ENCODE measurements around the gene NR2F2. TPM values are rescaled to one million over a fixed set of nuclear protein-coding genes. Genes with fewer than 3 reads are reported as not detected.

Gene NR2F2
- total RNA-seq, 5 donors from 2014 or later (not counting 1 experiment from before 2014, with no cell fraction given): 0.32 to 0.53 (median 0.38) TPM; not detected in 2

DNA sequence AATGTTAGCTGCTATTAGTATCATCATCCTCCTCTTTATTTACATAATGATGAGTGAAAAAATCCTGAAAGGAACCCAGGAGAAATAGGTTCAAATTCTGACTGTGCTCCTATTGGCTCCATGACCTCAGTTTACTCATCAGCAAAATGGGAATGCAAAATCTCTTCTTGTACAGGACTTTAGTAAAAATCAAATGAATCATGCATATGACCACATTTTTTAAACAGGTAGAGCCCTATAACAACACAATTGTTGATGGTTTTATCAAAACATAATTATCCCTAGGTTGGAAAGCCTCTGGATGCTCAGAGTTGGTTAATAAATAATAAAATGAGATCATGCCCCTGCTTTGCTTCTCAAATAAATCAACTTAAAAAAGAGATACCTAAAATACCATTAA is 16.0 kb upstream of the NR2F2 start:
- H3K9me3 ChIP-seq: no peaks in the 10 kb centered on the region
- CTCF ChIA-PET: no interaction called here
- POLR2A ChIA-PET: no interaction called here
- H3K27ac Mint-ChIP-seq: no peak overlapping the region
- no peaks in the 10 kb centered on the region for H3K4me1 Mint-ChIP-seq
- ATAC-seq (replicated peaks in 1 of 4) (no peak), DNase-seq (no peak)
- no peak overlapping the region for H3K4me3 ChIP-seq (ENCODE audit: control insufficient read depth in 1 of 2, extremely low read depth in 1 of 2, low read length in 1 of 2)
- H3K4me3 Mint-ChIP-seq: no peak overlapping the region
- H3K36me3 ChIP-seq (ENCODE audit: control insufficient read depth in 2 of 2, extremely low read depth in 1 of 2, insufficient read depth in 1 of 2, low read length in 1 of 2): no peaks in the 10 kb centered on the region
- H3K9me3 Mint-ChIP-seq: no peaks in the 10 kb centered on the region
- H3K4me1 ChIP-seq (ENCODE audit: control insufficient read depth in 1 of 2, extremely low read depth in 1 of 2, insufficient read depth in 2 of 2, low read length in 2 of 2): no peaks in the 10 kb centered on the region
- peaks cover 3 to 10% of the 10 kb centered on the region in 2 experiments for H3K27me3 ChIP-seq (replicated peaks in 1 of 2; ENCODE audit: control insufficient read depth in 2 of 2, extremely low read depth in 1 of 2, insufficient read depth in 2 of 2, low read length in 1 of 2)
- no peaks in the 10 kb centered on the region for H3K36me3 Mint-ChIP-seq
- H3K27ac ChIP-seq (ENCODE audit: low read length): no peak overlapping the region
- H3K27me3 Mint-ChIP-seq: peaks cover 34 to 44% of the 10 kb centered on the region in 2 donors

DNA sequence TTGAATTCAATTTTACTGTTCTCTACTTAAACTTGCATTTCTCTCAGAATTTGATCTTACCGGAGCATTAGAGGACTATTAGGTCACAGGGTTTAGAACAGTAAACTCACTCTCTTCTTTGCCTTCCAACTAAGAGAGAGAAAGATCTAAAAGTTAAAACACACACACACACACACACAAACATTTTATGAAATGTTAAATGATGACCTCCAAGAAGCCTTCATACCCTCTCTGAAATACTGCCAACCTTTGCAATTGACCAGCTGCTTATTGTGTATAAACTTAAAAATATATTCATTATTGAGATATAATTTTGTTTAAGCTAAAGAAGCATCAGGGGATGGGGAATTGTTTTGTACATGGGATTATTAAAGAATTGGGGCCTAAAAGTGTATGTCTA is 15.5 kb upstream of the NR2F2 start:
- ChIA-PET POLR2A (no interaction called here), CTCF (no interaction called here)
- Mint-ChIP-seq H3K27ac (no peak overlapping the region), H3K36me3 (no peaks in the 10 kb centered on the region), H3K4me1 (no peaks in the 10 kb centered on the region), H3K9me3 (no peaks in the 10 kb centered on the region), H3K27me3 (peaks cover 37 to 48% of the 10 kb centered on the region in 2 donors), H3K4me3 (no peak overlapping the region)
- H3K9me3 ChIP-seq: no peaks in the 10 kb centered on the region
- no peaks in the 10 kb centered on the region for H3K4me1 ChIP-seq (ENCODE audit: control insufficient read depth in 1 of 2, extremely low read depth in 1 of 2, insufficient read depth in 2 of 2, low read length in 2 of 2)
- ATAC-seq (replicated peaks in 1 of 4) (no peak), DNase-seq (no peak)
- no peak overlapping the region for H3K27ac ChIP-seq (ENCODE audit: low read length)
- H3K36me3 ChIP-seq (ENCODE audit: control insufficient read depth in 2 of 2, extremely low read depth in 1 of 2, insufficient read depth in 1 of 2, low read length in 1 of 2): no peaks in the 10 kb centered on the region
- H3K27me3 ChIP-seq (replicated peaks in 1 of 2; ENCODE audit: control insufficient read depth in 2 of 2, extremely low read depth in 1 of 2, insufficient read depth in 2 of 2, low read length in 1 of 2): peaks cover 3 to 14% of the 10 kb centered on the region in 2 experiments
- no CpG with 5 or more reads among the region's 1 CpG for WGBS (ENCODE audit: insufficient coverage)
- no peak overlapping the region for H3K4me3 ChIP-seq (ENCODE audit: control insufficient read depth in 1 of 2, extremely low read depth in 1 of 2, low read length in 1 of 2)

DNA sequence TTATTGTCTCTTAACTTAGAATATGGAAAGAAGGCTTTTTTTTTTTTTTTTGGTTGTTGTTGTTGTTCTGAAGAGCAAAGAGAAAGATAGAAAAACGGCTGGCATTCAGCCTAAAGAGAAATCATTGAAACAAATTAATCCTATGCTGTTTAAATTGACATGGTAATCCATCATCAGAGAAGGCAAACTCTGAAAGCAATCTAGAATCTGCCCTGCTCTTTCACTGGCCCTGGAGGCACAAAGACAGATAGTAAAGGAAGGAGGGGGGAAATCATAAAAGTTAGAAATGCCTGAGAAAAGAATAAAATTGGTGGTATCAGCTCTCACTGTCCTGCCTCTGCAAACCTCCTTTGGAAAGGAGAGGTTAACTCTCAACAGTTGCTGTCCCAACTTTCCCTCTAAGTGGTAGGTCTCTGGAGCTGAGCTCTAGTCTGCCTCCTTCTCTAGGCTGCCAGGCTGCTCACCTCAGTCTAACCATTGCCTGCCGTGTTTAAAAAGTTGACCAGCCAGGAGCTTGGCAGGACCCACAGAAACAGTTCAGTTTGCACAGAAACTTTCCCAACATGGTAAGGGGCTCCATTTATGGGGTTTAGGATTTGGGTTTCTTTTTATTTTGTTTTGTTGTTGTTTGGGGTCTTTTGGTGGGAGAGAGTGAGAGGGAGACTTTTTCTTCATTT is 13.4 kb upstream of the NR2F2 start:
- Histone ChIP-seq H3K4me1 (ENCODE audit: control insufficient read depth in 1 of 2, extremely low read depth in 1 of 2, insufficient read depth in 2 of 2, low read length in 2 of 2) (no peaks in the 10 kb centered on the region), H3K27ac (ENCODE audit: low read length) (no peak overlapping the region), H3K9me3 (no peaks in the 10 kb centered on the region), H3K27me3 (replicated peaks in 1 of 2; ENCODE audit: control insufficient read depth in 2 of 2, extremely low read depth in 1 of 2, insufficient read depth in 2 of 2, low read length in 1 of 2) (peaks cover 18 to 26% of the 10 kb centered on the region in 2 experiments), H3K4me3 (ENCODE audit: control insufficient read depth in 1 of 2, extremely low read depth in 1 of 2, low read length in 1 of 2) (no peak overlapping the region), H3K36me3 (ENCODE audit: control insufficient read depth in 2 of 2, extremely low read depth in 1 of 2, insufficient read depth in 1 of 2, low read length in 1 of 2) (no peaks in the 10 kb centered on the region)
- no peak for DNase-seq
- no CpG with 5 or more reads among the region's 2 CpGs for WGBS (ENCODE audit: insufficient coverage)
- no peak for ATAC-seq (replicated peaks in 1 of 4)
- ChIA-PET POLR2A (no interaction called here), CTCF (no interaction called here)
- Mint-ChIP-seq H3K9me3 (no peaks in the 10 kb centered on the region), H3K27ac (no peak overlapping the region), H3K4me3 (no peak overlapping the region), H3K27me3 (peaks cover 49% of the 10 kb centered on the region in 2 donors), H3K4me1 (no peaks in the 10 kb centered on the region), H3K36me3 (no peaks in the 10 kb centered on the region)

DNA sequence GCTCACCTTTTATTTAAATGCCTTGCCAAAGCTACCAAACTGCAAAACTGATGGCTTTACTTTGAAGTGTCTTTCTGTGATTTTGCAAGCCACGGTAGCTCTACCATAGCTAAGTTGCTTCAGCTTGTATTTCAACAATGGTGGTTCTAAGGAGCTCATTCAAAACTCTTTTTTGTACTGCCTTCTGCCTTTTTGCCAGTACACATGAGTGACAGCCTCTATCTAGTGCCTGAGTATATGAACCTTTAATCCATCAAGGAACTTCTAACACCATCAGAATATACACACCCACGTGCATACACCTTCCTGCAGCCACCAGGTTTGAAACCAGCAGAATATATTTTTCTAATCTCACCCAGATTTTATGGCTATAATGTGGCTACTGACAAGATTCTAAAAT is 10.4 kb upstream of the NR2F2 start:
- Histone ChIP-seq H3K36me3 (ENCODE audit: control insufficient read depth in 2 of 2, extremely low read depth in 1 of 2, insufficient read depth in 1 of 2, low read length in 1 of 2) (no peaks in the 10 kb centered on the region), H3K9me3 (no peaks in the 10 kb centered on the region), H3K4me3 (ENCODE audit: control insufficient read depth in 1 of 2, extremely low read depth in 1 of 2, low read length in 1 of 2) (no peak overlapping the region), H3K27me3 (replicated peaks in 1 of 2; ENCODE audit: control insufficient read depth in 2 of 2, extremely low read depth in 1 of 2, insufficient read depth in 2 of 2, low read length in 1 of 2) (peaks cover 37 to 43% of the 10 kb centered on the region in 2 experiments), H3K4me1 (ENCODE audit: control insufficient read depth in 1 of 2, extremely low read depth in 1 of 2, insufficient read depth in 2 of 2, low read length in 2 of 2) (no peaks in the 10 kb centered on the region), H3K27ac (ENCODE audit: low read length) (no peak overlapping the region)
- H3K4me1 Mint-ChIP-seq: no peaks in the 10 kb centered on the region
- 60% methylated on average over 1 of the region's 2 CpGs for WGBS (ENCODE audit: insufficient coverage)
- DNase-seq (no peak), ATAC-seq (replicated peaks in 1 of 4) (no peak)
- no peaks in the 10 kb centered on the region for H3K36me3 Mint-ChIP-seq
- H3K27me3 Mint-ChIP-seq: peaks cover 63 to 67% of the 10 kb centered on the region in 2 donors
- H3K4me3 Mint-ChIP-seq: no peak overlapping the region
- H3K9me3 Mint-ChIP-seq: no peaks in the 10 kb centered on the region
- POLR2A ChIA-PET: no interaction called here
- no peak overlapping the region for H3K27ac Mint-ChIP-seq
- CTCF ChIA-PET: interaction anchor here in 1 of 2 donors (0.6 kb wide), 1 partner anchor 1321 kb away, joined by 3 read pairs; no protein-coding TSS in a partner anchor

DNA sequence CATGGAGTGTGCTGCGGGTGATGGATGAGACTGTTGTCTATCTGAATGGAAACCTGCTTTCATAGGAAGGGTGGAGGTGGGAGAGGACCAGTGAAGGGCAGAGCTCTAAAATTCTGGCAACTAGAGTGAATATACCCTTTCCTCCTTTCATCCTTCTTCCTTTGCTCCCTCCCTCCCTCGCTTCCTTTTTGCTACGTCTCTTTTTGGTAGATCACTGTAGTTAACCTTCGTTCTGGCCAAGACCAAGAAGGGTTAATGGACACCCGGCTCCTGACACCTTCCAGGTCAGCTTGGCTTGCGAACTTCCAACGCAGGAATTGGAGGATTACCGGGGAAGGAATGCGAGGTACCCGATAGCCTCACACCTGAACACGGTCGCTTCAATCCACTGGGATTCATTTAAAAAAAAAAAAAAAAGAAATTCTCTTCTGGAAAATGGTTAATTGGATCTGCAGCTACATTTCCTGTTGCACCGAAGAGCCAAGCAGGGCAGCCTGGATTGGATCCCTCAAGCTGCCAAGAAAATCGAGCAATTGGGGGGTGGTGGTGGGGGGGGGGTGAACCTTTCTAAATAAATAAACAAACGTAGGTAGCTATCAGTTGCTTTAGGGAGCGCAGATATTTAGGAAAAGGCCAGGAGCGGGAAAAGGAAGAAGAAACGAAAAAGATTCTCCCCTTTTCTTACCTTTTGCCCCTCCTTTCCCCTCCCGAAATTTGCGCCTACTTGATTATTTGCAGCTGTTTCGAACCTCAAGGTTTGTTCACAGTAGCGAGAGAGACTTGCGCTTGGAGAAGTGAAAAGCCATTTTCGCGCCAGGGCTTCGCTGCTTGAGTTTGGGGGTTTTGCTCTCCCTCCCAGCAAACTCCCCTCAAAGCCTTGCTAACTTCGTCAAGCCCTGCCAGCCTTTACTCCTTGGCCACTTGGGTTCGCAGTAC is 9.5 kb upstream of the NR2F2 start:
- ChIA-PET POLR2A (no interaction called here), CTCF (interaction anchor here (0.6 kb wide), 2 partner anchors 14 to 35 kb away, joined by 3 to 4 read pairs; no protein-coding TSS in a partner anchor)
- H3K9me3 ChIP-seq: no peaks in the 10 kb centered on the region
- H3K27me3 ChIP-seq (replicated peaks in 1 of 2; ENCODE audit: control insufficient read depth in 2 of 2, extremely low read depth in 1 of 2, insufficient read depth in 2 of 2, low read length in 1 of 2): peaks cover 37 to 48% of the 10 kb centered on the region in 2 experiments
- ATAC-seq (replicated peaks in 1 of 4): no peak
- Mint-ChIP-seq H3K27ac (no peak overlapping the region), H3K4me1 (no peaks in the 10 kb centered on the region), H3K9me3 (no peaks in the 10 kb centered on the region), H3K4me3 (no peak overlapping the region), H3K36me3 (no peaks in the 10 kb centered on the region), H3K27me3 (peaks cover 64 to 69% of the 10 kb centered on the region in 2 donors)
- DNase-seq: no peak
- H3K4me1 ChIP-seq (ENCODE audit: control insufficient read depth in 1 of 2, extremely low read depth in 1 of 2, insufficient read depth in 2 of 2, low read length in 2 of 2): no peaks in the 10 kb centered on the region
- no peaks in the 10 kb centered on the region for H3K36me3 ChIP-seq (ENCODE audit: control insufficient read depth in 2 of 2, extremely low read depth in 1 of 2, insufficient read depth in 1 of 2, low read length in 1 of 2)
- no peak overlapping the region for H3K27ac ChIP-seq (ENCODE audit: low read length)
- no peak overlapping the region for H3K4me3 ChIP-seq (ENCODE audit: control insufficient read depth in 1 of 2, extremely low read depth in 1 of 2, low read length in 1 of 2)
- 10% methylated on average over 9 of the region's 28 CpGs for WGBS (ENCODE audit: insufficient coverage)

DNA sequence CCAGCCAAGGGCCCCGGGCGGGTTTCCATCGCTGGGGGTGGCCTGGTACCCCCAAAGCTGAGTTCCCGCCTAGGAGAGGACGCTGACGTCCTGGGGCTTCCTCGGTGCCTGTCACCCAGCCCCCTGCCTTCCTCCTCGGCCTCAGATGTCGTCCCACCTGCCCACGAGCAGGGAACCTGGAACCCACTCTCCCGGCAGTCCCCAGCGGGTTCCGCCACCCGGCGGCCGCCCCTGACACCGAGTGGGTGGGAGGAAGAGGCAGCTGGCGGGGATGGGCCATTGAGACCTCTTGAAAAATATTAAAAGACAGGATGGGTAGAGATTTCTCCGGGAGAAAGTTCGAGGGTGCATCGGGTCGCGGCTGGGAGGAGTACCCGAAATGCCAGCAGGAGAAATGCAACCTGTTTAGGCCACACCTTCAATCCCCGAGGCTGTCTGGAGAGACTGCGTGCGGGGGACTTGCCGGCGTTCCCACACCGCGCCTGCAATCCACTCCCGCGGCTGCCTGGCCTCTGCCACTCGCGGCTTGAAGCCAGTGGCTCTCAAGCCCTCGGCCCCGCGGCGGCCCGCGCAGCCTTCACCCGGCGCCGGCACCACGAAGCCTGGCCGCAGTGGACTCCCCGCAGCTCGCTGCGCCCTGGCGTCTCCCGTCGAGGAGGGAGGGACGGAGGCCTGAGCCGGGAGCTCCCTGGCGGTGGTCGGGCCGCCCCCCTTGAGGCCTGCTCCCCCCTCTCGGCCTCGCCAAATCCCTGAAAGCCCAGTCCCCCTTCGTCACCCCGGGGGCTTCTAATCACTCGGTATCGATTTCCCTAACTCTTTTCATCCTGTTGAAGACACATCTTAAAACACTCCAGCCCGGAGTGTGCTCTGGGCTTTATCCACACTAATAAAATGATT is 8.6 kb upstream of the NR2F2 start:
- WGBS (ENCODE audit: insufficient coverage): 5% methylated on average over 60 of the region's 64 CpGs
- Mint-ChIP-seq H3K4me1 (peaks cover 2 to 5% (median 3%) of the 10 kb centered on the region in 3 donors), H3K27me3 (peaks cover 67 to 72% of the 10 kb centered on the region in 2 donors), H3K9me3 (no peaks in the 10 kb centered on the region), H3K27ac (no peak overlapping the region), H3K36me3 (no peaks in the 10 kb centered on the region), H3K4me3 (no peak overlapping the region)
- Histone ChIP-seq H3K4me3 (ENCODE audit: control insufficient read depth in 1 of 2, extremely low read depth in 1 of 2, low read length in 1 of 2) (no peak overlapping the region), H3K9me3 (no peaks in the 10 kb centered on the region), H3K36me3 (ENCODE audit: control insufficient read depth in 2 of 2, extremely low read depth in 1 of 2, insufficient read depth in 1 of 2, low read length in 1 of 2) (no peaks in the 10 kb centered on the region), H3K27me3 (replicated peaks in 1 of 2; ENCODE audit: control insufficient read depth in 2 of 2, extremely low read depth in 1 of 2, insufficient read depth in 2 of 2, low read length in 1 of 2) (peaks cover 38 to 55% of the 10 kb centered on the region in 2 experiments), H3K27ac (ENCODE audit: low read length) (no peak overlapping the region), H3K4me1 (ENCODE audit: control insufficient read depth in 1 of 2, extremely low read depth in 1 of 2, insufficient read depth in 2 of 2, low read length in 2 of 2) (no peaks in the 10 kb centered on the region)
- DNase-seq: no peak
- no peak for ATAC-seq (replicated peaks in 1 of 4)
- ChIA-PET POLR2A (no interaction called here), CTCF (interaction anchor here in 1 of 2 donors (0.6 kb wide), 1 partner anchor 14 kb away, joined by 4 read pairs; no protein-coding TSS in a partner anchor)

Data from T-cell (primary cell).